IMR-90 (cell line): ENCODE results near the gene ADGRD2. TPM values are rescaled to one million over a fixed set of nuclear protein-coding genes. Genes with fewer than 3 reads are reported as not detected.

Experiments
- ATAC-seq: fragments of 200-7000 bp; cut with Tn5 transposase; 2 replicates; pipeline ENCODE4 v1.9.1; 2020; ENCODE audit warnings: low read depth, mild to moderate bottlenecking, moderate library complexity
- BruUV-seq: library from RNA; stranded (reverse); fragments of 400-500 nt; replicated peaks from 2 replicates; lab custom pipeline; 2021; lab: Mats Ljungman, UMichigan
- CTCF ChIA-PET: fragments of 300-600 bp; formaldehyde crosslinking; extraction: SDS; loops from one replicate; lab custom pipeline; 2021; ENCODE audit warnings: antibody characterized with exemption; lab: Yijun Ruan, JAX
- POLR2A ChIA-PET: fragments of 300-600 bp; sonication (Branson Sonifier 250); formaldehyde crosslinking; loops from one replicate; lab custom pipeline; 2022; ENCODE audit warnings: antibody characterized with exemption; ENCODE audit not compliant: unreplicated experiment; lab: Charles Lee
- DNase-seq: peaks from one replicate; pipeline ENCODE4 v3.0.0; 2013
- H2AFZ ChIP-seq: replicated peaks from 2 replicates; pipeline ENCODE3; 2013; ENCODE audit warnings: low read length, mild to moderate bottlenecking; ENCODE audit not compliant: poor library complexity
- H2AK5ac ChIP-seq: 2 replicates; pipeline ENCODE4 v1.6.1; 2013; ENCODE audit warnings: low read depth, low read length, inconsistent platforms
- H2AK9ac ChIP-seq: replicated peaks from 2 replicates; pipeline ENCODE3; 2013; ENCODE audit warnings: mild to moderate bottlenecking, low read depth, low read length, moderate library complexity; ENCODE audit not compliant: poor library complexity
- H2BK120ac ChIP-seq: 2 replicates; pipeline ENCODE4 v1.6.1; 2013; ENCODE audit warnings: low read depth, low read length, inconsistent platforms
- H2BK15ac ChIP-seq: 3 replicates; pipeline ENCODE4 v1.6.1; 2013; ENCODE audit warnings: low read depth, low read length, inconsistent platforms
- H2BK20ac ChIP-seq: 2 replicates; pipeline ENCODE4 v1.6.1; 2013; ENCODE audit warnings: low read depth, mild to moderate bottlenecking, inconsistent platforms, low read length, moderate library complexity
- H2BK5ac ChIP-seq: 2 replicates; pipeline ENCODE4 v1.6.1; 2013; ENCODE audit warnings: mild to moderate bottlenecking, low read depth, low read length, inconsistent platforms; ENCODE audit not compliant: poor library complexity, severe bottlenecking
- H3K14ac ChIP-seq: replicated peaks from 2 replicates; pipeline ENCODE4 v1.6.1; 2013; ENCODE audit warnings: low read depth, low read length, inconsistent platforms
- H3K18ac ChIP-seq: 2 replicates; pipeline ENCODE4 v1.6.1; 2013; ENCODE audit warnings: low read depth, low read length, control low read depth
- H3K23ac ChIP-seq: 2 replicates; pipeline ENCODE4 v1.6.1; 2013; ENCODE audit warnings: low read depth, low read length, inconsistent platforms
- H3K27ac ChIP-seq: 2 replicates; pipeline ENCODE4 v1.5.1; 2013; ENCODE audit warnings: mild to moderate bottlenecking, control low read depth, low read length; ENCODE audit not compliant: insufficient read depth
- H3K27me3 ChIP-seq: 2 replicates; pipeline ENCODE4 v1.6.1; 2013; ENCODE audit warnings: low read length; ENCODE audit not compliant: control insufficient read depth, insufficient read depth
- H3K36me3 ChIP-seq: 2 replicates; pipeline ENCODE4 v1.6.1; 2013; ENCODE audit warnings: low read length, mixed read lengths; ENCODE audit not compliant: control insufficient read depth, insufficient read depth
- H3K4ac ChIP-seq: 2 replicates; pipeline ENCODE4 v1.6.1; 2013; ENCODE audit warnings: low read depth, low read length, inconsistent platforms
- H3K4me1 ChIP-seq: 2 replicates; pipeline ENCODE4 v1.6.1; 2013; ENCODE audit warnings: low read length, mixed read lengths; ENCODE audit not compliant: control insufficient read depth, insufficient read depth
- H3K4me2 ChIP-seq: 2 replicates; pipeline ENCODE4 v1.6.1; 2013; ENCODE audit warnings: low read depth, mild to moderate bottlenecking, control low read depth, low read length, moderate library complexity
- H3K4me3 ChIP-seq: 2 replicates; pipeline ENCODE4 v1.5.1; 2013; ENCODE audit warnings: low read depth, mild to moderate bottlenecking, control low read depth, low read length, moderate library complexity; ENCODE audit not compliant: insufficient read depth
- H3K56ac ChIP-seq: 2 replicates; pipeline ENCODE4 v1.6.1; 2013; ENCODE audit warnings: low read length, inconsistent platforms; ENCODE audit not compliant: insufficient read depth; ENCODE audit errors: extremely low read depth
- H3K79me1 ChIP-seq, 2 experiments: 2 replicates each; pipeline ENCODE4 v1.6.1; 2013; ENCODE audit warnings: low read length in 2 of 2, inconsistent platforms in 1 of 2, low read depth in 1 of 2
- H3K9ac ChIP-seq: 2 replicates; pipeline ENCODE4 v1.6.1; 2013; ENCODE audit warnings: low read depth, low read length, control low read depth
- H3K9me1 ChIP-seq: 2 replicates; pipeline ENCODE4 v1.6.1; 2013; ENCODE audit warnings: low read length, inconsistent platforms; ENCODE audit not compliant: insufficient read depth
- H3K9me3 ChIP-seq: 2 replicates; pipeline ENCODE4 v1.6.1; 2013; ENCODE audit warnings: low read length; ENCODE audit not compliant: control insufficient read depth, insufficient read depth
- H4K20me1 ChIP-seq: 2 replicates; pipeline ENCODE4 v1.6.1; 2013; ENCODE audit warnings: low read length, inconsistent platforms; ENCODE audit not compliant: insufficient read depth
- H4K5ac ChIP-seq: 2 replicates; pipeline ENCODE4 v1.6.1; 2013; ENCODE audit warnings: mild to moderate bottlenecking, low read depth, low read length, control low read depth
- H4K8ac ChIP-seq, 2 experiments: 2 replicates each; pipeline ENCODE4 v1.6.1; 2013; ENCODE audit warnings: low read depth in 2 of 2, low read length in 2 of 2, control low read depth in 1 of 2, inconsistent platforms in 1 of 2
- H4K91ac ChIP-seq: 2 replicates; pipeline ENCODE4 v1.6.1; 2013; ENCODE audit warnings: low read depth, low read length, inconsistent platforms; ENCODE audit not compliant: insufficient read depth
- BHLHE40 ChIP-seq: fragments of 150-350 bp; IDR thresholded peaks from 2 replicates; pipeline ENCODE4 v1.6.1; 2016; ENCODE audit warnings: mild to moderate bottlenecking, low read depth, low read length
- CTCF ChIP-seq: conservative IDR thresholded peaks from 2 replicates; pipeline ENCODE4 v1.5.1; 2012; ENCODE audit warnings: mild to moderate bottlenecking, low read depth, low read length, improper control_type of control experiment
- POLR2A ChIP-seq: IDR thresholded peaks from 2 replicates; pipeline ENCODE4 v1.6.1; 2012; ENCODE audit warnings: mild to moderate bottlenecking, low read depth, low read length
- WGBS, 2 experiments: methylation state at CpG; one replicate each; pipeline versions ENCODE4 v1.1.5 to v1.1.7; 2013; ENCODE audit warnings: missing lambda C conversion rate in 2 of 2; ENCODE audit not compliant: insufficient read length in 1 of 2; ENCODE audit errors: extremely low coverage in 2 of 2; 5-methylcytosine and 5-hydroxymethylcytosine counted together
- dilution Hi-C: fragments of 300-500 bp; cut with HindIII; formaldehyde crosslinking; loops from one replicate; pipeline ENCODE4 v1.14.3; 2018; ENCODE audit warnings: low sequenced_read_pairs; ENCODE audit not compliant: unreplicated experiment
- in situ Hi-C: fragments of 300-500 bp; cut with MboI; formaldehyde crosslinking; loops from 3 replicates; pipeline ENCODE4 v1.14.3; 2019; ENCODE audit warnings: low sequenced_read_pairs, inconsistent platforms, mixed read lengths
- intact Hi-C: fragments of 100-400 bp; cut with micrococcal nuclease; formaldehyde crosslinking; loops from 2 replicates; pipeline ENCODE4 v1.10.0; 2022
- polyA plus RNA-seq, 3 experiments: library from polyadenylated mRNA; depleted of rRNA; stranded (reverse); fragments of >200 nt; gene quantifications; 2 replicates each; pipeline ENCODE4 v1.2.3, GENCODE V29; 2012; ENCODE audit warnings: low replicate concordance in 1 of 3
- total RNA-seq: library from RNA; depleted of rRNA; stranded (reverse); fragments of >200 nt; gene quantifications from 2 replicates; pipeline ENCODE4 v1.2.3, GENCODE V29; 2012

The ADGRD2 gene
- total and polyA plus RNA-seq, 2 of the 4 experiments (the other 2 are of a cell fraction) = not detected

GRCh38 chr9:124505901-124506346, 55.7 kb downstream of the ADGRD2 start:
- no peak overlapping the region for H3K23ac ChIP-seq
- no peak overlapping the region for H3K4me2 ChIP-seq
- H3K56ac ChIP-seq = no peak overlapping the region
- H3K18ac ChIP-seq = no peak overlapping the region
- H3K27me3 ChIP-seq = peaks cover 60% of the 10 kb centered on the region
- intact Hi-C loops = no loop called here
- H2BK15ac ChIP-seq = no peak overlapping the region
- DNase-seq (no peak), ATAC-seq (no peak)
- no peak overlapping the region for H2AK9ac ChIP-seq
- H3K4ac ChIP-seq = no peak overlapping the region
- no peak overlapping the region for H2BK120ac ChIP-seq
- no TSS peak for BruUV-seq
- H3K9me3 ChIP-seq = peaks cover 6% of the 10 kb centered on the region
- in situ Hi-C loops = no loop called here
- H3K36me3 ChIP-seq = no peaks in the 10 kb centered on the region
- no peak overlapping the region for H3K9ac ChIP-seq
- H3K14ac ChIP-seq = no peak overlapping the region
- no peak overlapping the region for H2BK20ac ChIP-seq
- ChIA-PET POLR2A (no interaction called here), CTCF (no interaction called here)
- no peak overlapping the region for H2BK5ac ChIP-seq
- H3K4me3 ChIP-seq = no peak overlapping the region
- H3K27ac ChIP-seq = no peak overlapping the region
- no peaks in the 10 kb centered on the region for H3K9me1 ChIP-seq
- H4K20me1 ChIP-seq = peaks cover 3% of the 10 kb centered on the region; the same call in 1 of the 2 replicates
- no peaks in the 10 kb centered on the region for H3K79me1 ChIP-seq
- H2AFZ ChIP-seq = no peak overlapping the region
- TF ChIP-seq CTCF = no peak
- TF ChIP-seq BHLHE40 = no peak
- TF ChIP-seq POLR2A = no peak
- 59% methylated on average over 7 of the region's 19 CpGs; no CpG with 5 or more reads in 1 of the 2 experiments for WGBS, 2 experiments
- no peak overlapping the region for H4K91ac ChIP-seq
- H3K4me1 ChIP-seq = no peaks in the 10 kb centered on the region; the same call in 1 of the 2 replicates
- H4K5ac ChIP-seq = no peak overlapping the region
- H2AK5ac ChIP-seq = no peak overlapping the region
- dilution Hi-C loops = no loop called here
- no peak overlapping the region for H4K8ac ChIP-seq
